ENCODE results near the gene GABBR2. TPM values are rescaled to one million over a fixed set of nuclear protein-coding genes. Genes with fewer than 3 reads are reported as not detected.
A peak's percentile ranks its signal among the peaks of the same experiment; 100 is the strongest.

The GABBR2 gene
- total RNA-seq, 2 experiments from 2014 or later = not detected

DNA sequence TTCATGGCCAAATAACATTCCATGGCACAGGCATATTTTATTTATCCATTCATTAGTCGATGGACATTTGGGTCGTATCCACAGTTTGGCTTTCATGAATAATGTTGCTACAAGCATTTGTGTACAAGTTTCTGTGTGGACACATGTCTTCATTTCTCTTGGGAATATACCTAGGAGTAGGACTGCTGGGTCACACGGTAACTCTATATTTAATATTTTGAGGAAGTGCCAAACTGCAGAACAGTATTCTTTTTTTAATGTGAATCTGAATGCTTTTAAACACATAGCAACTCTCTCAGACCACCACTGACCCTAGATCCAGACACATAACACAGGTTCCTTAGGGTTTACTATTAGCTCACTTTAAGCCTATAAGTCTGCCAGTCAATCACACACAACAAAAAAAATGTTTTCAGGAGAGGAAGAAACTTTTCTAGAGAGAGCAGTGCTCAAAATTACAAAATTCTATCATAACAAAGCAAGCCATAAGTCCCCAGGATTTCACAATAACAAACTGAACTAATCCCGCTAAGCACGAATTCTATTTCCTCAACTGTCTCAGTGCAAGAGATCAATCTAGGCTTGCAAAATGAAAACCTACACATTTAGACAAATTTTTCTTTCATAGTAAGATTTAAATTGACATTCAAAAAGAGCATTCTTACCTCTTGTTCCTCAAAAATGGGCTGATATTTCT is 41.8 kb upstream of the GABBR2 start:
- Mint-ChIP-seq H3K36me3 (ENCODE audit: low read depth) (peaks cover 96% of the 10 kb centered on the region), H3K27ac (no peak overlapping the region), H3K4me1 (ENCODE audit: low read depth) (no peaks in the 10 kb centered on the region), H3K9me3 (no peaks in the 10 kb centered on the region), H3K4me3 (no peak overlapping the region), H3K27me3 (no peaks in the 10 kb centered on the region)
- H3K36me3 ChIP-seq (ENCODE audit: insufficient read depth, low read length) = peaks cover 22% of the 10 kb centered on the region
- H3K27ac ChIP-seq (ENCODE audit: low read depth in 1 of 2, low read length in 2 of 2) = no peak overlapping the region
- ChIA-PET POLR2A (no interaction called here), CTCF (no interaction called here)
- H3K4me3 ChIP-seq (ENCODE audit: low read length) = no peak overlapping the region
- no peaks in the 10 kb centered on the region for H3K27me3 ChIP-seq (ENCODE audit: control insufficient read depth in 1 of 2, insufficient read depth in 2 of 2, low read length in 2 of 2)
- no peak for ATAC-seq (ENCODE audit: poor library complexity)
- TF ChIP-seq CTCF (IDR thresholded peaks at IDR 0.05) = no peak
- H3K4me1 ChIP-seq (ENCODE audit: insufficient read depth, low read length) = no peaks in the 10 kb centered on the region
- intact Hi-C loops (cut with DNase I, micrococcal nuclease) = no loop called here
- H3K9me3 ChIP-seq (ENCODE audit: control insufficient read depth in 1 of 2, insufficient read depth in 1 of 2, low read length in 2 of 2) = peaks cover 0 to 3% of the 10 kb centered on the region in 2 experiments
- DNase-seq = peak in 1 of 14 experiments; percentile 7

- TF ChIP-seq CTCF (IDR thresholded peaks at IDR 0.05) = no peak
- CTCF ChIA-PET = interaction anchor here (0.6 kb wide), 1 partner anchor 411 kb away, joined by 4 read pairs; no protein-coding TSS in a partner anchor
- Mint-ChIP-seq H3K27me3 (no peaks in the 10 kb centered on the region), H3K27ac (no peak overlapping the region), H3K9me3 (no peaks in the 10 kb centered on the region), H3K36me3 (ENCODE audit: low read depth) (peaks cover 96% of the 10 kb centered on the region), H3K4me1 (ENCODE audit: low read depth) (no peaks in the 10 kb centered on the region), H3K4me3 (no peak overlapping the region)
- no peak overlapping the region for H3K4me3 ChIP-seq (ENCODE audit: low read length)
- peaks cover 26% of the 10 kb centered on the region for H3K36me3 ChIP-seq (ENCODE audit: insufficient read depth, low read length)
- H3K4me1 ChIP-seq (ENCODE audit: insufficient read depth, low read length) = no peaks in the 10 kb centered on the region
- ATAC-seq (ENCODE audit: poor library complexity) (no peak), DNase-seq (no peak)
- POLR2A ChIA-PET = no interaction called here
- no peak overlapping the region for H3K27ac ChIP-seq (ENCODE audit: low read depth in 1 of 2, low read length in 2 of 2)
- intact Hi-C loops (cut with DNase I, micrococcal nuclease) = no loop called here
- H3K27me3 ChIP-seq (ENCODE audit: control insufficient read depth in 1 of 2, insufficient read depth in 2 of 2, low read length in 2 of 2) = no peaks in the 10 kb centered on the region
- H3K9me3 ChIP-seq (ENCODE audit: control insufficient read depth in 1 of 2, insufficient read depth in 1 of 2, low read length in 2 of 2) = peaks cover 0 to 3% of the 10 kb centered on the region in 2 experiments
These were observed 38.7 kb upstream of the GABBR2 start for GRCh38 chr9:98747476-98747875.

GRCh38 chr9:98745470-98745869 is 36.7 kb upstream of the GABBR2 start:
- Histone ChIP-seq H3K27me3 (ENCODE audit: control insufficient read depth in 1 of 2, insufficient read depth in 2 of 2, low read length in 2 of 2) (no peaks in the 10 kb centered on the region), H3K27ac (ENCODE audit: low read depth in 1 of 2, low read length in 2 of 2) (no peak overlapping the region), H3K4me1 (ENCODE audit: insufficient read depth, low read length) (no peaks in the 10 kb centered on the region), H3K4me3 (ENCODE audit: low read length) (no peak overlapping the region), H3K9me3 (ENCODE audit: control insufficient read depth in 1 of 2, insufficient read depth in 1 of 2, low read length in 2 of 2) (peaks cover 0 to 3% of the 10 kb centered on the region in 2 experiments), H3K36me3 (ENCODE audit: insufficient read depth, low read length) (peaks cover 26% of the 10 kb centered on the region)
- Mint-ChIP-seq H3K4me3 (no peak overlapping the region), H3K9me3 (no peaks in the 10 kb centered on the region), H3K27ac (no peak overlapping the region), H3K36me3 (ENCODE audit: low read depth) (peaks cover 95% of the 10 kb centered on the region), H3K27me3 (no peaks in the 10 kb centered on the region), H3K4me1 (ENCODE audit: low read depth) (no peaks in the 10 kb centered on the region)
- intact Hi-C loops (cut with DNase I, micrococcal nuclease) = no loop called here
- POLR2A ChIA-PET = no interaction called here
- DNase-seq (no peak), ATAC-seq (ENCODE audit: poor library complexity) (no peak)
- CTCF ChIA-PET = no interaction called here
- no peak for TF ChIP-seq CTCF (IDR thresholded peaks at IDR 0.05)

All from CD4-positive, alpha-beta T cell (primary cell).